NCI-H2196 treated with DMSO at 0.1 percent for 48 hours (cell line): ENCODE results near the gene MLANA.
A peak's percentile ranks its signal among the peaks of the same experiment; 100 is the strongest.

Source experiments
- DNase-seq: peaks from one replicate; lab custom pipeline; 2025; ENCODE audit not compliant: unreplicated experiment; lab: John Stamatoyannopoulos, UW

The MLANA gene, protein sequence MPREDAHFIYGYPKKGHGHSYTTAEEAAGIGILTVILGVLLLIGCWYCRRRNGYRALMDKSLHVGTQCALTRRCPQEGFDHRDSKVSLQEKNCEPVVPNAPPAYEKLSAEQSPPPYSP

DNA sequence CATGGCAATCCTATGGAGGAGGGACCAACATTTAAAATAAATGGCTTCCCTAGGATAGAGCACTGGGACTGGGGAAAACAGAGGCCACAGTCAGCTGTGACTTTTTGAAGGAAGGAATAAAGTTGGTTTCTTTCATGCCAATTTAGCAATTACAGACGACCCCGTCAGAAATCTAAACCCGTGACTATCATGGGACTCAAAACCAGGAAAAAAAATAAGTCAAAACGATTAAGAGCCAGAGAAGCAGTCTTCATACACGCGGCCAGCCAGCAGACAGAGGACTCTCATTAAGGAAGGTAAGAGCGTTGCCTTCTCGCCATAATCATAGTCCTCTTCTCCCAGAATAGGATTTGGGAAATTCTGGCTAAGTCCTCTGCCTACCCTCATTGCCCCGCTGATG is at the start of gene MLANA:
Gene MLANA, plus strand, starts transcription at position 249 of the 400 bp plus-strand sequence. CDS start 1,586 bp downstream, outside the sequence.
- no peak for DNase-seq

DNA sequence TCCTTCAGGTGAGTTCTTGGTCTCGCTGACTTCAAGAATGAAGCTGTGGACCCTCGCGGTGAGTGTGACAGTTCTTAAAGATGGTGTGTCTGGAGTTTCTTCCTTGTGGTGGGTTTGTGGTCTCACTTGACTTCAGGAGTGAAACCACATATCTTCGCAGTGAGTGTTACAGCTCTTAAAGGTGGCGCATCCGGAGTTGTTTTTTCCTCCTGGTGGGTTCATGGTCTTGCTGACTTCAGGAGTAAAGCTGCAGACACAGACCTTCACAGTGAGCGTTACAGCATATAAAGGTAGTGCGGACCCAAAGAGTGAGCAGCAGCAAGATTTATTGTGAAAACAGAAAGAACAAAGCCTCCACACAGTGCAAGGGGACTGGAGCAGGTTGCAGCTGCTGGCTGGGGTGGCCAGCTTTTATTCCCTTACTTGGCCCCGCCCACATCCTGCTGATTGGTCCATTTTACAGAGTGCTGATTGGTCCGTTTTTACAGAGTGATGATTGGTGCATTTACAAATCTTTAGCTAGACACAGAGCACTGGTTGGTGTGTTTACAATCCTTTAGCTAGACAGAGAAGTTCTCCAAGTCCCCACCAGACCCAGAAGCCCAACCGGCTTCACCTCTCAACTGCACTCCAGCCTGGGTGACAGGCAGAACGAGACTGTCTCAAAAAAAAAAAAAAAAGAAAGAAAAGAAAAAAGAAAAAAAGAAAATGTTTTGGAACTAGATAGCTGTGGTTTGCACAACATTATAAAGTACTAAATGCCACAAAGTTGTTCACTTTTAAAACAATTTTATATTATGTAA is 48.7 kb upstream of the MLANA start:
- DNase-seq = no peak

DNA sequence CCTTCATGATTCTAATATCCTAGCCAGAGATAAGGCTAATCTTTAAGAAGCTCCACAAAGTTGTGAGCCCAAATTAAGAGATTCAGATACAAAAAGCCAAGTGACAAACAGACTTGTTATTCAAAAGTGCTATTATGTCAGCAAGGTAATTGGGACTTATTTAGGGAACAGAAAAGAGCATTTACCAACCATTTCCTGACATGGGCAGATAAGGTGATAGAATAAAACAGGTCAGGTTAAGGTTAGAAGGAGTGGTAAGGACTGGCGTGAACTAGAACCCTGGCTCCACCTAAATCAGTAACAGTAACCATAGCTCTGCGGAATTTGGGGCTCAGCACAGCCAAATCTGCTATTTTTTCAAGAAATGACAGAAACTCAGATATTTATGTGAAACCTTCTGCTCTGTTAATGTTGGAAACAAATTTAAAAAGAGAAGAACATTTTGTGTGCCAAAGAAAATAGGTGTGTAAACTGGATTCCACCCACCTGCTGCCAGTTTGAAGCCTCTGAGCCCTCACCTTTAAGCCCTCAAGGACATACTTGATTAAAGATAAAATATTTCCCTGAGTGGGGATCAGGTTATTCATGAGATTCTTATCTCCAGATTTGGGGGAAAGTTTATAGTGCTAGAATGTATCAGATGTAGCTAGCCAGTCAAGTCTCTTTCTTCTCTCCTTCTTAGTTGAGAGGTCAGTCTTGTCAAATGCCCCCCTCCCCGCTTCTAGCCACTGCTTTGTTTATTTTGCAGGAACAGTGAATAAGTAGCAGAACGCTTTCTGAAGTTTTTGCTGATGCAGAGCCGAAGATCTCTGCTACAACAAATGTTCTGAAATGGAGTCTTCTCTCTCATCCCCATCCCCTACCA is 47.5 kb upstream of the MLANA start:
- peak; percentile 53 for DNase-seq

DNA sequence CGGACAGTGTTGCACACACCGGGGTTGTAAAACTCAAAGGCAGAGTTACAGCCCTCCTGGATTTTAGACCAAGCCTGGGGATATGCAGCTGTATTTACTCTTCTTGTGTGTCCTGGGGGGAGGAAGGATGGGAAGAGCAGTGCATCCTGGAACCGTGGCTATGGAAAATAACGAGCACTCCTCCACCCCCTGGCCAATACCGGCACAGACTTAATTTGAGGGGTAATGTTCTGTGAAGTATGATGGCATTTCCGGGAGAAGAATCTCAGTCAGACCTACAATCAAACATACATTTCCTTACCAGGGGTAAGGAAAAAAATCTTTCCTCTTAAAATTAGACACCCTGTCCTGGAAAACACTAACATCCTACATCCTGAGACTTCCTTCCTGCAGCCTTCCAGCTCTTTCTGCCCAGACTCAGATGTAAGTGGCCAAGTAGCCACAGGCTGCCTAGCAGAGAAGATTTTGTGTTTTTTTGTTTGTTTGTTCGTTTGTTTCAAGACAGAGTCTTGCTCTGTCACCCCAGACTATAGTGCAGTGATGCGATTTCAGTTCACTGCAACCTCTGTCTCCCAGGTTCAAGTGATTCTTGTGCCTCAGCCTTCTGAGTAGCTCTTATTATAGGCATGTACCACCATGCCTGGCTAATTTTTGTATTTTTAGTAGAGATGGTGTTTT is 46.8 kb upstream of the MLANA start:
- DNase-seq = peak; percentile 90

DNA sequence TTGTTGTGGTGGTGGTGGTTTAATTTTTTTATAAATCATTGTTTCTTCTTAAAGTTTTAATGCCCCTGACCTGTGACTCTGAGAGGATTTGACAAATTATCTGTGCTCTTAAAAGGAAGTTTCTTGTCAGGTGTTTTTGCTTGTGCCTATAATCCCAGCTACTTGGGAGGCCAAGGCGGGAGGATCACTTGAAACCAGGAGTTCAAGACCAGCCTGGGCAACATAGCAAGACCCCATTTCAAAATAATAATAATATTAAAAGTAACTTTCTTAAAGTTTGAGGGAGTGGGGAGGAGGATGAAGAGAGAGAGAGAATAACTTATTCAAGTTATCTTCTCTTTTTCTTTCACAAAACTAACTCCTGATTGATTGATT is 45.5 kb upstream of the MLANA start:
- DNase-seq = no peak

DNA sequence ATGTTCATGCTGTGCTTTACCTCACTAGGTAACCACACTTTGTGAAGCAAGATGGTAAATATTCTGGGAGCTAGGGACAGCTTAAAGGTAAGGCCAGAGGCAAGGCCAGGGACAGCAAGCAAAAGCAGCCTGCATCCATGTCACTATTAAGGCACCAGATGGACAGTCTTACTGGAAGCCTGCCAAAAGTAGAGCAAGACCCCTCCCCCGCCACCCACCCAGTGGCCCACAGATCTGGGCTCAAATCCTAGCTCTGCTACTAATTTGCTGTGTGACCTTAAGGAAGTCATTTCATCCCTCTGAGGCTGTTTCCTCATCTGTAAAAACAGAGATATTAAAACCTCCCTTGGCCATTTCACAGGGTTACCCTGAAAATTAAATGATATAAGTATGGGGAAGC is 44.6 kb upstream of the MLANA start:
- no peak for DNase-seq

DNA sequence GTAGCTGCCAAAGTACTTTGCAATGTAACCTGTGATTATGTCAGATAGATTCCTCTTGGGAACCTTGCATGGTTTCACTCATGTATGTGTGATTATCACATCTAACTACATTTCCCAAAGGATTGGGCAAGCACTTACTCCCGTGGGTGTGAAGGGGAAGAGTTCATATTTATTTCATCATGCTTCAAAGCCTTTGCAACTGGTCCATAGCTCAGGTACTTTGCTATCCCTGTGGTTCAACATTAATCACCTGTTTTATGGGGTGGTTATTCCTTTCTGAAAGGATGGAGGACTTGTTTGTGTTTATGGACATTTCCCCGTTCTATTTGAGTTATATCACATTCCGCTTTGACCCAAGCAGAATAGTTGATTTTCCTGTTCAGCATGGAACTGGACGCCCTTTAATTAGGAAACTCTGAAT is 44.2 kb upstream of the MLANA start:
- DNase-seq = no peak

DNA sequence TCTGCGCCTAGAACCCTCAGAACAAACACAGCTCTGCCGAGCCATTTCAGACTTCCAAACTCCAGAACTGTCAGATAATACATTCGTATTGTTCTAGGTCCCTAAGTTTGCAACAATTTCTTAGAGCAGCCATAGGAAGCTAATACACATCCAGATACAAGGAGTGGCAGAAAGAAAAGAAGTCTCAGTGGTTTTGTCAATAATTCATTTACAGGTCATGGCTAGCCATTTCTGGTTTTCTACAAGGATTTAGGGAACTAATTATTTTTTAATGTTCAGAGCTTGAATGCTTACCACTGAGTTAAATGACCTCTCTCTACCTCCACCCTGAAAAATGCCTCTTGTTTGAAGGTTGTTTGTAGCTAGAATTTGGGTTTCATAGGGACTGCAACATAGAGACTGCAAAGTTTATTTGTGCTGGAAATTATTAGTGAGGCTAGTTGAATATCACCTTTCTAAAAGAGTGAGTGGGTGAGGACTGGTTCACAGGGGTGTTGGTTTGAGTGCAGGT is 42.3 kb upstream of the MLANA start:
- DNase-seq = no peak

DNA sequence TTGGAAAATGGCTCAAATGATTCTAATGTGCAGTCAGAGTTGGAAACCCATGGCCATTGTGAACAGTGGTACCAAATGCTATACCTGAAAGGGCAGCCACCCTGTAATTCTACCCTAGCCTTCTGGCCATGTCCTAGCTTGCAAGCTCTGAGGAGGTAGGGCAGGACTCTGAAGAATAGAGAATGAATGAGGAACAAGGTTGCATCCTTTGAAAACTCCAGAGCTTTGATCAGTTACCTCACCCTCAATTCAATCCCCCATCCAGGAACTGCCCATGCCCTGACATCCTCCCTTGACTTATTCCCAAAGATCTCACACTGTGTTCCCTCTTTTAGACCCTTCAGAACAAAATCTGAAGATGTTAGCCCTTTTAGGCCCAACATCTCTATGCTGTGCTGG is 40.0 kb upstream of the MLANA start:
- DNase-seq = no peak

DNA sequence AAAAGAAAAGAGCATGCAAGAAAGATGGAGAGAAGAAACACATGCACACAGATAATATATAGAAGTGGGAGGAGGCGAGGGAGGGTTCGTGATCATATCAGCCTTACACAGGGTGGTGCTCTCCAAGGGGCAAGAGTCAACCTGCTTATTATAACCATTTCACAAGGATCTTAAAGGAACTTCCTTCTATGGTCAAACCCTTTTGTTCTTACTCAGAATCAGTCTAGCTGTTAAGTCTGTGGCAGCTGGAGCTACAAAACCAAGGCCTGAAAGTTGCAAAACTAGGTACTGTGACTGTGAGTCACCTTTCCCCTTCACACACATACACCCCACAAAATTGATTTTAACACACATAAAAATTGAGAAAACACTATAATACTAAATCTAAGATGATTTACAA is 39.2 kb upstream of the MLANA start:
- no peak for DNase-seq

DNA sequence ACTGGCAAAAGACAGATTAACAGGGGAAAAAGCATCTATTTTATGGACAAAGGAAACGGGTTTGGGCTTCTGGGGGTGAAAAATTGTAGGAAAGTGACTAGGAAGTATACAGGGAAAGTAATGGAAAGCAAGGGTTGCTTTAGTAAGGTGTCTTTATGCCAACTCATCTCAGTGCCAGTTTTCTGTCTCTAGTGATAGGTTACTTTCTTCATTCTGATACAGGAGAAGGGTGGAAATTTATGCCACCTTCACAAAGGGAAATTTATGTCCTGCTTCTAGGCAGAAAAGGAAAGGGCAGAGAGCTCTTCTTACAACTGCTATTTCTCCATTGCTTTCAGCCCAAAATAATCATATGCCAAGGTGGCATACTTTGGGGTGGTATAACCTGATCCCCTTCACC is 37.7 kb upstream of the MLANA start:
- no peak for DNase-seq

DNA sequence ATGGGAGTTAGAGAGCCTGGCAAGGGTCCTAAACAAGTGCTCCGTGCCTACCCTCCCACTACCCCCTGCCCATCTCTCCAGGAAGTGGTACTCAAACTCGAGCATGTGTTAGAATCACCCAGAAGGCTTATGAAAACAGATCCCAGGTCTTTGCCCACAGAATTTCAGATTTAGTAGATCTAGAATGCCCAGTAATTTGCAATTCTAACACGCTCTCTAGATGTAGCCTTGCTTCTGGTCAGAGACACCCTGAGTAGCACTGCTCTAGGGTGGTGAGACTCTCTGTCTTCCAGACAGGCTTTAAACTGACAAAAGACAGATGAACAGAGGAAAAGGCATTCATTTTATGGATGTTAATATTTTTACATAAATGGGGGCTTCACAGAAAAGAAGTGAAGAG is 37.1 kb upstream of the MLANA start:
- DNase-seq = no peak

DNA sequence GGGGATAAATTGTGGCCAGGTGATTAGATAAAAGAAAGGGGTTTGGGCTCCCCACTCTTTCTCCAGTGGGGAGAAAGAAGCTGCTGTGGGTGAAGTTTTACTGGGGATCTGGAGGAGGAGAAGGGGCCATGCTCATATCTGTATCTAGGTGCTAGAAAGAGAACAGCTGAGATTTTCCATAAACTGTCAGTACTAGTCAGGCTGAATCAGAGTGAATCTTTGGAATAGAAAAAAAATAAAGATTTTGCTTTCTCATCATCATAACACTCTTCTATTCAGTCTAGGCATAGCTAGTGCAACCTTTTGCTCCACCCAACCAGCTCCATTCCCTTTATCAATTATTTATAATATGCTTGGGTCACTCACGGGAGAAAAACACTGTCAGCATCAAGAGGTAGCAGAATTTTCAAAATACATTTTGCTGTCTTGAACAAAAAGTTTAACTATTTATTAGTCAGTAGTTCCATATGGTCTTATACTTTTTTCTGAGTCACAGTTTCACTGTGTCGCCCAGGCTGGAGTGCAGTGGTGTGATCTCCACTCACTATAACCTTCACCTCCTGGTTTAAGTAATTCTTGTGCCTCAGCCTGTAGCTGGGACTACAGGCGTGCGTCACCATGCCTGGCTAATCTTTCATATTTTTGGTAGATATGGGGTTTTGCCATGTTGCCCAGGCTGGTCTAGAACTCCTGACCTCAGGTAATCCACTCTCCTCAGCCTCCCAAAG is 36.5 kb upstream of the MLANA start:
- no peak for DNase-seq

DNA sequence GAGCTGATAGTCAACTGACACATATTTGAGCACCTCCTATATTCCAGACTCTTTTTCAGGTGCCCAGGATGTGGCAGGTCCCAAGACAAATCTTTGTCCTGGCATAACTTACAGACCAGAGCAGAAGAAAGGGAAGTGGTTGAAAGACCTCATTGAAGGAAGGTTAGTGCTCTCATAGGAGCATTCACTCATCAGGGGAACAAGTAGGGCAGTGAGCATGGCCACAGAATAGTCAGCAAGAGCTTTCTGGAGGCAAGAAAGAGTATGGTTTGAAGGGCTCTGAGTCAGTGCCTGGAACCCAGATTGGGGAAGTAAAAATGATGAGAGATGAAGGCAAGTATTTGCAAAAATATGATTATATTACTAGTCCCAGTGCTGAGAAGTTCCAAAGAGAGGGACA is 32.8 kb upstream of the MLANA start:
- no peak for DNase-seq

DNA sequence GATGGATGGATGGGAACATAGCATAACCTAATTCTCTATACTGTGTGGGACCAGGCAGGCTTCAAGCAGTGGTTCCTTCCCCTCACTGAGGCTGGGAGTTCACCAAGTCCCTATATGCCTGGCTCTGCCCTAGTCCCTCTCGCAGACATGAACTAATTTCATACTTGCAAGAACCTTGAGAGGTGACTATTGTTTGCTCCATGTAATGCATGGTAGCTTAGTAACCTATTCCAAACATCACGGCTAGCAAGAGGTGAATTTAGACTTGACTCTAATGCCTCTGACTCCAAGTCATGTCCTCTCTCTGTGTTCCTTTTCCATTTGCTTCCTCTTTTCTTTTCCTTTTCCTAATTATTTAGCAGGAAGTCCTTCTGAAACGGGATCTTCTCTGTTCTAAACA is 31.9 kb upstream of the MLANA start:
- no peak for DNase-seq

DNA sequence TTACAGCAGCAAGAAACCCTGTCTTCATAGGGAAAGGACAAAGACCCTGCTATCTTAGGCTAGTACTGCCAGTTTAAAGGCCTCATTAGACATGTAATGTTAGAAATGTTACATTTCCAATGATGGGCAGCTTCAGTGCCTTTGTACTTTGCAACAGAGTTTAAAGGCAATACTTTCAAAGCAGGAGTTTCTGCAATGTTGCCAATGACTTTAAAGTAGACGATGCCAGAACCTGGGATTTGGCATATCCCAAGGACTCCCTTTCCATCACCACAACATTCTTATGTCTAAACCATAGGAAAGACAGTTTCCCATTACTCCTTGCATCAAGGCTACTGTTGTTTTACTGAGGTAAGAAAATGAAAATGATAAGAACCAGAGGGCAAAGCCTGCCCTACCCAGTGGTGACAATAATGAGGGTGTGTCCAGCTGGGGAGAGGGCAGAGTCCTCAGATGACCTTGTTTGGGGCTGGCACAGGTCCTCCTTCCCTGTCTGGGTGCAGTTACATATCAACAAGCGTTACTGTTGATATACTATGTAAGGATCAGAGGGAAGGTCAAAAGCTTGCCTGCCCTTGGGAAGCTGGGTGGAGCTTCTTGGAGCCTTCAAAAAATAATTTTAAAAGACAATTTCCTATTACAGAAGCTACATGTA is 27.5 kb upstream of the MLANA start:
- no peak for DNase-seq

DNA sequence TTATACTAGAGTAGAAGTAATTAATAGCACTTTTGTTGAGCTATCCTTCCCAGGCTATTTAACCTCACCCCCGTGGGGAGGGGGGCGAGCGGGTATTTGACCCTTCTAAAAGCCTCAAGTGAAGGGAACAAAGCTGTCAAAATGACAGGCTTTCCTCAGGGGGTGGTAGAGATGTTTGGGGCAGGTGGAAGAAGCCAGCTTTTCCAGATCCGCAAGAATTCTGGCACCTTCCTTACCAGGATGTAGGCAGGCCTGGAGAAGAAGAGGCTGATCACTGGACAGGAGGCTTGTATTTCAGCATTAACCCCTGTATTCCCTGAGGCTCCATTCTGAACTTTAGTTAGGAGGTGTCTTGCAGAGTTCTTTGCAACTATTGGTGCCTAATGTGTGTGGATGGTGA is 26.2 kb upstream of the MLANA start:
- no peak for DNase-seq

DNA sequence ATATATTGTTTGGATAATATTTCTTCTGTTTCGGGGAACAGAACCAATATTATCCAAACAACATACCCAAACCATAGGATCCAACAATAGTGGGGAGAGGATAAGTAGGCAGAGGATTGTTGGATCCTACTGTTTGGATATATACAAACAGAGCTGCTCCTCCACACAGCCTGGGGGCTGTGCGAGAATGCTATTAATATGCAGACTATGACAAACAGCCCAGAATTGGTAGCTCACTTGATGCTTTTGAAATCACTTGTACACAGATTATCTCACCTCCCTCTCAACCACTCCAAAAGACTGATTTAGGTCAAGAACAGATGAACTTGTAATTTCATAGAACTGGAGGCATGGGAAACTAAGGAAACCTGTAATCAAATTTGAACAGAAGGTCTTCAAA is 24.4 kb upstream of the MLANA start:
- no peak for DNase-seq

DNA sequence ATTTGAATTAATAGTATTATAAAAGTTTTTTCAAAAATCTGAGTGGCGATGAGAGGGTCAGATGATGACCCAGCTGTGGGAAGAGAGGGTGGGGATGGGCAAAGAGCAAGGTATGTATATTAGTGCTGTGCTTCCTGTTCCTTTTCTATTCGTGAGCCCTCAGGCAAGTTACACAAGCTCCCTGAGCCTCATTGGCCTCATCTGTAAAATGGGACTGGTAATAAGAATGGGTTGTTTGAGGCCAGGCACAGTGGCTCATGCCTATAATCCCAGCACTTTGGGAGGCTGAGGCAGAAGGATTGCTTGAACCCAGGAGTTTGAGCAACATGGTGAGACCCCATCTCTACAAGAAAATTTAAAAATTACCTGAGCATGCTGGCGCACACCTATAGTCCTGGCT is 24.0 kb upstream of the MLANA start:
- DNase-seq = no peak

DNA sequence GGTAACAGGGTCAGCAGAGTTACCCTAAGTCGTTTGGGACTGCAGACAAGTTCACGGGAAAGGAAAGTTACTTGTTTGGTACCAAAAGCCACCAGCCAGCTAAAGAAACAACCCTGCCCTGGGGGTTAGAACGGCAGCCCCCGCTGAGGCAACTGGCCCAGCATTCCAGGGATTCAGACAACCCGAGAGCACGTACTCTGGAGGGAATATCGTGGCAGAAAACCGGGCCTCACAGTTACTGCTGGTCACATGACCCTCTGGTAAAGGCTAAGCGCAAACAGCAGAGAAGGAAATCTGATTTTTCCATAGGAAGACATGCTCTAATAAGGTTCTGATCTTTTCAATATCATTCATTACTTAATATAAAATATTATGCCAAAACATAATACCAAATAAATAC is 22.5 kb upstream of the MLANA start:
- no peak for DNase-seq
